ENCODE results near the gene FAM50B. TPM values are rescaled to one million over a fixed set of nuclear protein-coding genes. Genes with fewer than 3 reads are reported as not detected.

The FAM50B gene
- polyA plus RNA-seq, 1 donor from 2014 or later: 0.79 TPM

GRCh38 chr6:3816251-3816650 is 32.9 kb upstream of the FAM50B start:
- no peaks in the 10 kb centered on the region for H3K79me2 ChIP-seq (replicated peaks; ENCODE audit: insufficient read depth, low read length)
- H3K4me2 ChIP-seq (ENCODE audit: low read length): no peak overlapping the region
- H3K36me3 ChIP-seq (ENCODE audit: insufficient read depth, low read length): no peaks in the 10 kb centered on the region
- H3K4me3 ChIP-seq (ENCODE audit: low read length): no peak overlapping the region
- H3K9ac ChIP-seq (ENCODE audit: low read length): no peak overlapping the region
- H3F3A ChIP-seq (ENCODE audit: insufficient read depth, low read length, poor library complexity, severe bottlenecking): no peaks in the 10 kb centered on the region
- no peak overlapping the region for H2AFZ ChIP-seq (ENCODE audit: low read depth, low read length)
- H3K9me3 ChIP-seq (ENCODE audit: low read length): no peaks in the 10 kb centered on the region
- no peaks in the 10 kb centered on the region for H4K20me1 ChIP-seq (ENCODE audit: insufficient read depth)
- no peaks in the 10 kb centered on the region for H3K27me3 ChIP-seq (ENCODE audit: insufficient read depth, low read depth, low read length)
- no peak overlapping the region for H3K27ac ChIP-seq (ENCODE audit: low read length)
- no peaks in the 10 kb centered on the region for H3K9me2 ChIP-seq (ENCODE audit: insufficient read depth, low read length)
- no peak for TF ChIP-seq CTCF (IDR thresholded peaks at IDR 0.05; ENCODE audit: poor library complexity, severe bottlenecking)
- TF ChIP-seq REST (IDR thresholded peaks at IDR 0.05; ENCODE audit: borderline replicate concordance): no peak
- TF ChIP-seq POLR2AphosphoS5 (IDR thresholded peaks at IDR 0.05): no peak
- no peak for TF ChIP-seq RAD21 (conservative IDR thresholded peaks at IDR 0.05)
- TF ChIP-seq EP300 (conservative IDR thresholded peaks at IDR 0.05; ENCODE audit: poor library complexity, severe bottlenecking): no peak
- no peak for TF ChIP-seq EZH2 (IDR thresholded peaks at IDR 0.05; ENCODE audit: borderline replicate concordance, insufficient read depth, low read length, poor library complexity, severe bottlenecking)
- TF ChIP-seq MXI1 (conservative IDR thresholded peaks at IDR 0.05; ENCODE audit: poor library complexity, severe bottlenecking): no peak

- H3K9ac ChIP-seq (ENCODE audit: low read length): no peak overlapping the region
- no peaks in the 10 kb centered on the region for H3K9me2 ChIP-seq (ENCODE audit: insufficient read depth, low read length)
- H3K79me2 ChIP-seq (replicated peaks; ENCODE audit: insufficient read depth, low read length): no peaks in the 10 kb centered on the region
- H3K27me3 ChIP-seq (ENCODE audit: insufficient read depth, low read depth, low read length): no peaks in the 10 kb centered on the region
- H3K4me3 ChIP-seq (ENCODE audit: low read length): no peak overlapping the region
- H2AFZ ChIP-seq (ENCODE audit: low read depth, low read length): no peak overlapping the region
- no peaks in the 10 kb centered on the region for H3K9me3 ChIP-seq (ENCODE audit: low read length)
- no peaks in the 10 kb centered on the region for H4K20me1 ChIP-seq (ENCODE audit: insufficient read depth)
- H3K36me3 ChIP-seq (ENCODE audit: insufficient read depth, low read length): no peaks in the 10 kb centered on the region
- TF ChIP-seq EP300 (conservative IDR thresholded peaks at IDR 0.05; ENCODE audit: poor library complexity, severe bottlenecking) (no peak), MXI1 (conservative IDR thresholded peaks at IDR 0.05; ENCODE audit: poor library complexity, severe bottlenecking) (no peak), CTCF (IDR thresholded peaks at IDR 0.05; ENCODE audit: poor library complexity, severe bottlenecking) (no peak), EZH2 (IDR thresholded peaks at IDR 0.05; ENCODE audit: borderline replicate concordance, insufficient read depth, low read length, poor library complexity, severe bottlenecking) (no peak), RAD21 (conservative IDR thresholded peaks at IDR 0.05) (no peak), REST (IDR thresholded peaks at IDR 0.05; ENCODE audit: borderline replicate concordance) (no peak), POLR2AphosphoS5 (IDR thresholded peaks at IDR 0.05) (no peak), TAF1 (IDR thresholded peaks at IDR 0.05; ENCODE audit: low read depth) (no peak)
- no peak overlapping the region for H3K4me2 ChIP-seq (ENCODE audit: low read length)
- H3F3A ChIP-seq (ENCODE audit: insufficient read depth, low read length, poor library complexity, severe bottlenecking): no peaks in the 10 kb centered on the region
- H3K27ac ChIP-seq (ENCODE audit: low read length): no peak overlapping the region
Observed at GRCh38 chr6:3819161-3820110, 29.7 kb upstream of the FAM50B start.
